GM12874 (cell line): ENCODE data around the gene B4GALNT4.
A peak's percentile ranks its signal among the peaks of the same experiment; 100 is the strongest.

ENCODE experiments used
- CTCF ChIP-seq: IDR thresholded peaks from 2 replicates; pipeline ENCODE4 v1.5.1; 2011; ENCODE audit warnings: low read depth, mild to moderate bottlenecking, control low read depth, low read length, moderate library complexity; ENCODE audit not compliant: insufficient read depth

B4GALNT4 gene

DNA sequence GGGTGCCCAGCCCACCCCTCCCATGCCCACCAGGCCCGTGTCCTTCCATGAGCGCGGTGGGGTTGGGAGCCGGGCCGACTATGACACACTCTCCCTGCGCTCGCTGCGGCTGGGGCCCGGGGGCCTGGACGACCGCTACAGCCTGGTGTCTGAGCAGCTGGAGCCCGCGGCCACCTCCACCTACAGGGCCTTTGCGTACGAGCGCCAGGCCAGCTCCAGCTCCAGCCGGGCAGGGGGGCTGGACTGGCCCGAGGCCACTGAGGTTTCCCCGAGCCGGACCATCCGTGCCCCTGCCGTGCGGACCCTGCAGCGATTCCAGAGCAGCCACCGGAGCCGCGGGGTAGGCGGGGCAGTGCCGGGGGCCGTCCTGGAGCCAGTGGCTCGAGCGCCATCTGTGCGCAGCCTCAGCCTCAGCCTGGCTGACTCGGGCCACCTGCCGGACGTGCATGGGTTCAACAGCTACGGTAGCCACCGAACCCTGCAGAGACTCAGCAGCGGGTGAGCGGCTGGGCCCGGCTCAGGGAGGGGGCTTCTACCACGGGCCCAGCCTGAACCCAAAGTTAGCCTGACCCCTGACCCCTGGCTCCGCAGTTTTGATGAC, 27.7 kb downstream of the B4GALNT4 start:
- TF ChIP-seq CTCF: peak; percentile 82

DNA sequence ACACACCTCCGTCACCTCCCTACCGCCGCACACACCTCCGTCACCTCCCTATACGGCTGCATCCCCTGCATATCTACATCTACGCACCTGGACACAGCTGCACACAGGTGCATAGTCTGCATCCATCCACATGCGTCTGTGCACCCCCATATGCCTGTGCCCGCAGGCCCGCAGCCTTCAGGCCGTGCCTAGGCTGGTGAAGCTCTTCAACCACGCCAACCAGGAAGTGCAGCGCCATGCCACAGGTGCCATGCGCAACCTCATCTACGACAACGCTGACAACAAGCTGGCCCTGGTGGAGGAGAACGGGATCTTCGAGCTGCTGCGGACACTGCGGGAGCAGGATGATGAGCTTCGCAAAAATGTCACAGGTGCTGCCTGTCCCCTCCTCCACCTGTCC, 29.5 kb downstream of the B4GALNT4 start:
- TF ChIP-seq CTCF: no peak

DNA sequence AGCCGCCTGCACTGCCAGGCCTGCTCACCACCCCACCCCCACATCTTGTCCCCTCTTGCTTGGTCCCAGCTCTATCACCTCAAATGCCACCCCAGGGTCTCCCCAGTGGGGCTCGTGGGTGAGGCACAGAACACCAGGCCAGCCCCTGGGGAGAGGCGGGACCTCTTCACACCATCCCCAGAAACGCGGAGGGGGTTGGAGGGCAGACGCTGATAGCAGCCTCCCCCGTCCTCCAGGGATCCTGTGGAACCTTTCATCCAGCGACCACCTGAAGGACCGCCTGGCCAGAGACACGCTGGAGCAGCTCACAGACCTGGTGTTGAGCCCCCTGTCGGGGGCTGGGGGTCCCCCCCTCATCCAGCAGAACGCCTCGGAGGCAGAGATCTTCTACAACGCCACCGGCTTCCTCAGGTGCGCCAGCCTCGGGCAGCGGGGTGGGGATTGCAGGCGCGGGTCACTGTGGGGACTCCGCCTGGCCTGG, 30.5 kb downstream of the B4GALNT4 start:
- TF ChIP-seq CTCF: no peak

GRCh38 chr11:400241-400689, 31.0 kb downstream of the B4GALNT4 start:
- TF ChIP-seq CTCF: no peak

DNA sequence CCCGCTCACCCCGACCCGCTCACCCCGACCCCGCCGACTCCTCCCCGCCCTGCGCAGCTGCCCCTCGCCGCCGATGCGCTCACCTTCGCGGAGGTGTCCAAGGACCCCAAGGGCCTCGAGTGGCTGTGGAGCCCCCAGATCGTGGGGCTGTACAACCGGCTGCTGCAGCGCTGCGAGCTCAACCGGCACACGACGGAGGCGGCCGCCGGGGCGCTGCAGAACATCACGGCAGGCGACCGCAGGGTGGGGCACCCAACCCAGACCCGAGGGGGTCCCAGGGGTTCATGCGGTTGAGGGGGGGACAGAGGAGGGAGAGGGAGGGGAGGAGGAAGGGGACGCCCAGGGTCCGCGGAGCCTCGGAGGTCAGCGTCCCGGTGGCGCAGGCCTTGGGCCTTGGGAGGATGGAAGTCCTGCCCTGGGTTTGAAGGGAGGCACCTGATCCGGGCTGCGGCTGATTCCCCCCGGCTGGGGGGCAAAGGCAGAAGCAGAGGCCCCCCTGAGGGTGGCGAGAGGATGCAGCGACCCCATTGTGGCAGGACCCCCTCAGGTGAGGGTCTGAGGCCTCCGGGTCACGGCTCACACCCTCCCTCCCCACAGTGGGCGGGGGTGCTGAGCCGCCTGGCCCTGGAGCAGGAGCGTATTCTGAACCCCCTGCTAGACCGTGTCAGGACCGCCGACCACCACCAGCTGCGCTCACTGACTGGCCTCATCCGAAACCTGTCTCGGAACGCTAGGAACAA, 33.9 kb downstream of the B4GALNT4 start:
- TF ChIP-seq CTCF: no peak

DNA sequence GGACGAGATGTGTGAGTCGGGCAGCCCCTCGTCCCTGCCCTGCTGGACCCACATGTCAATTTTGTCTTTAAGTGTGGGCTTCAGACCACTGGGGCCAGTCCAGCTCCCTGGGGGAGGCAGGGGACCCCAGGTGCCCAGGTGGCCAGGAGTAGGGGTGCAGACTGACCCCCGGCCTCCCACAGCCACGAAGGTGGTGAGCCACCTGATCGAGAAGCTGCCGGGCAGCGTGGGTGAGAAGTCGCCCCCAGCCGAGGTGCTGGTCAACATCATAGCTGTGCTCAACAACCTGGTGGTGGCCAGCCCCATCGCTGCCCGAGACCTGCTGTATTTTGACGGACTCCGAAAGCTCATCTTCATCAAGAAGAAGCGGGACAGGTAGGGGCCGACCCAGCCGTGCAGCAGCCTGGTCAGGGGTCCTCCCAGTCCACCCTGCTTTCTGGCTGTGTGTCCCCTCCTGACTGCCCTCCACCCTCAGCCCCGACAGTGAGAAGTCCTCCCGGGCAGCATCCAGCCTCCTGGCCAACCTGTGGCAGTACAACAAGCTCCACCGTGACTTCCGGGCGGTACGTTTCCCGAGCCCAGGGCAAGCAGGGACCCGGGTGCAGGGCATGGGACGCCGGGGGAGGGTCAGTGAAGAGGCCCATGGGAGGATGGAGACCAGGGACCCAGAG, 34.6 kb downstream of the B4GALNT4 start:
- TF ChIP-seq CTCF: no peak

DNA sequence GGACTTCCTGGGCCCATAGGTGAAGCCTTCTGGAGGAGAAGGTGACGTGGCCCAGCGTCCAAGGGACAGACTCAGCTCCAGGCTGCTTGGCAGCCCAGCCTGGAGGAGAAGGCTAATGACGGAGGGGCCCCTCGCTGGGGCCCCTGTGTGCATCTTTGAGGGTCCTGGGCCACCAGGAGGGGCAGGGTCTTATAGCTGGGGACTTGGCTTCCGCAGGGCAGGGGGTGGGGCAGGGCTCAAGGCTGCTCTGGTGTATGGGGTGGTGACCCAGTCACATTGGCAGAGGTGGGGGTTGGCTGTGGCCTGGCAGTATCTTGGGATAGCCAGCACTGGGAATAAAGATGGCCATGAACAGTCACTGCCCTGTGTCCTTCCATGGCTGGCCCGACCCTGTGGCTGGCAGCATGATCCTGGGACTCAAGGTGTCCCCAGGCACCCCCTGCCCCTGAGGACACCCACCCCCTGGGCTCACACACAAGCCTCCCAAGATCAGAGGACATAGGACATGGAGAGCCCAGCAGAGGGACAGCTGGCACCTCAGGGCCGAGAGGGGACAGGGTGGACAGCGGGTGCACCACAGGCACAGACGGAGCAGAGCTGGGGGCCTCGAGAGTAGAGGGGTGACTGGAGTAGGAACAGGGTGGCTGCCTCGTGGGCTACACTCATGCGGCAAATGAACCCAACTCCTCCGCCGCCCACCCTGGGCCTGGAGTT, 35.4 kb downstream of the B4GALNT4 start:
- TF ChIP-seq CTCF: no peak
